Endothelial cell of umbilical vein (primary cell): Measurements from ENCODE around the gene RFLNA. TPM values are rescaled to one million over a fixed set of nuclear protein-coding genes. Genes with fewer than 3 reads are reported as not detected.

Source experiments
- BruUV-seq: library from RNA; stranded (reverse); fragments of 400-500 nt; replicated peaks from 2 replicates; lab custom pipeline; 2021; lab: Mats Ljungman, UMichigan
- CTCF ChIA-PET: fragments of 300-600, 350-600 bp; sonication (Branson Sonifier 250); formaldehyde crosslinking; loops from one replicate; lab custom pipeline; 2021; ENCODE audit warnings: antibody characterized with exemption, inconsistent platforms; lab: Charles Lee
- POLR2A ChIA-PET: fragments of 300-600, 350-600 bp; sonication (Branson Sonifier 250); formaldehyde crosslinking; loops from one replicate; lab custom pipeline; 2021; ENCODE audit warnings: antibody characterized with exemption, inconsistent platforms; lab: Charles Lee
- DNase-seq: peaks from one replicate; pipeline ENCODE4 v3.0.0-alpha.2; 2011; ENCODE audit warnings: low read depth, low spot score
- FAIRE-seq: peaks from 2 replicates; lab custom pipeline; 2011; peaks lifted over from hg19 to GRCh38; lab: Jason Lieb, UNC
- H2AFZ ChIP-seq: 2 replicates; pipeline ENCODE4 v1.6.0; 2012; ENCODE audit warnings: low read depth, low read length, control low read depth, inconsistent platforms
- H3K27ac ChIP-seq: 2 replicates; pipeline ENCODE4 v1.5.1; 2011; ENCODE audit warnings: low read depth, mild to moderate bottlenecking, control low read depth, low read length, moderate library complexity; ENCODE audit not compliant: insufficient read depth
- H3K27me3 ChIP-seq, 2 experiments: 2 replicates each; pipeline versions ENCODE4 v1.6.0 to v1.6.1; 2011; ENCODE audit warnings: low read length in 2 of 2, mixed read lengths in 1 of 2; ENCODE audit not compliant: control insufficient read depth in 2 of 2, insufficient read depth in 2 of 2
- H3K36me3 ChIP-seq, 2 experiments: 2 replicates in 1 of 2; 3 replicates in 1 of 2; pipeline ENCODE4 v1.5.1; 2011; ENCODE audit warnings: low read length in 2 of 2, mild to moderate bottlenecking in 1 of 2, moderate library complexity in 1 of 2; ENCODE audit not compliant: control insufficient read depth in 2 of 2, insufficient read depth in 2 of 2; ENCODE audit errors: extremely low read depth in 1 of 2
- H3K4me1 ChIP-seq: 3 replicates; pipeline ENCODE4 v1.5.1; 2011; ENCODE audit warnings: mild to moderate bottlenecking, low read length; ENCODE audit not compliant: control insufficient read depth, insufficient read depth; ENCODE audit errors: extremely low read depth
- H3K4me2 ChIP-seq: 2 replicates; pipeline ENCODE4 v1.6.1; 2011; ENCODE audit warnings: low read length, control low read depth, mixed read lengths; ENCODE audit not compliant: insufficient read depth
- H3K4me3 ChIP-seq, 3 experiments: fragments of 200-600 bp in 1 of 3; sonication (generic), shearing (Covaris generic) in 1 of 3; replicated peaks in 1 of 3; 2 replicates each; pipeline ENCODE4 v1.5.1; 2011 to 2016; ENCODE audit warnings: control low read depth in 3 of 3, low read length in 3 of 3, mild to moderate bottlenecking in 2 of 3, inconsistent platforms in 1 of 3, low read depth in 1 of 3, moderate library complexity in 1 of 3; ENCODE audit not compliant: insufficient read depth in 1 of 3
- H3K79me2 ChIP-seq: 2 replicates; pipeline ENCODE4 v1.6.0; 2012; ENCODE audit warnings: low read length, inconsistent platforms; ENCODE audit not compliant: control insufficient read depth, insufficient read depth
- H3K9ac ChIP-seq: replicated peaks from 2 replicates; pipeline ENCODE3; 2011; ENCODE audit warnings: low read length, control low read depth; ENCODE audit not compliant: insufficient read depth; ENCODE audit errors: extremely low read depth
- H3K9me1 ChIP-seq: replicated peaks from 3 replicates; pipeline ENCODE4 v1.6.0; 2011; ENCODE audit warnings: mild to moderate bottlenecking, low read length; ENCODE audit not compliant: control insufficient read depth, insufficient read depth; ENCODE audit errors: extremely low read depth
- H3K9me3 ChIP-seq: replicated peaks from 2 replicates; pipeline ENCODE4 v1.5.1; 2012; ENCODE audit warnings: low read length, inconsistent platforms; ENCODE audit not compliant: control insufficient read depth, insufficient read depth
- H4K20me1 ChIP-seq: replicated peaks from 2 replicates; pipeline ENCODE3; 2011; ENCODE audit warnings: mild to moderate bottlenecking, low read length; ENCODE audit not compliant: control insufficient read depth, insufficient read depth; ENCODE audit errors: extremely low read depth
- CTCF ChIP-seq, 2 donors: IDR thresholded peaks; 1 replicate in 1 of 2; 2 replicates in 1 of 2; pipeline ENCODE4 v1.5.1; 2011; ENCODE audit warnings: low read length in 2 of 2, mild to moderate bottlenecking in 2 of 2, moderate library complexity in 2 of 2, control low read depth in 1 of 2, inconsistent platforms in 1 of 2, low read depth in 1 of 2; ENCODE audit not compliant: insufficient read depth in 1 of 2; ENCODE audit errors: extremely low read depth in 1 of 2
- EZH2 ChIP-seq: IDR thresholded peaks from 2 replicates; pipeline ENCODE4 v1.6.1; 2012; ENCODE audit warnings: borderline replicate concordance, low read depth, mild to moderate bottlenecking, moderate library complexity, low read length, inconsistent platforms; ENCODE audit not compliant: severe bottlenecking
- FOS ChIP-seq: IDR thresholded peaks from 2 replicates; pipeline ENCODE4 v1.6.1; 2011; ENCODE audit warnings: mild to moderate bottlenecking, low read length, moderate library complexity, borderline replicate concordance; ENCODE audit not compliant: insufficient read depth
- GATA2 ChIP-seq: IDR thresholded peaks from 2 replicates; pipeline ENCODE4 v1.7.0; 2011; ENCODE audit warnings: low read depth, mild to moderate bottlenecking, moderate library complexity, mixed read lengths, low read length; ENCODE audit not compliant: insufficient read length, insufficient read depth
- JUN ChIP-seq: IDR thresholded peaks from 2 replicates; pipeline ENCODE4 v1.6.1; 2011; ENCODE audit warnings: borderline replicate concordance, low read depth; ENCODE audit not compliant: insufficient read length, insufficient read depth
- MAX ChIP-seq: IDR thresholded peaks from 2 replicates; pipeline ENCODE4 v1.6.1; 2011; ENCODE audit not compliant: insufficient read depth, insufficient read length
- MYC ChIP-seq: IDR thresholded peaks from one replicate; pipeline ENCODE4 v1.6.1; 2011; ENCODE audit warnings: mild to moderate bottlenecking, low read depth, low read length
- POLR2A ChIP-seq: IDR thresholded peaks from 2 replicates; pipeline ENCODE4 v1.6.1; 2012; ENCODE audit warnings: low read depth, mild to moderate bottlenecking, control low read depth, low read length
- POLR2AphosphoS5 ChIP-seq: IDR thresholded peaks from 2 replicates; pipeline ENCODE4 v1.6.1; 2012; ENCODE audit warnings: low read depth, mild to moderate bottlenecking, control low read depth, low read length, moderate library complexity; ENCODE audit not compliant: insufficient read depth
- dilution Hi-C: fragments of 300-500 bp; cut with MboI; formaldehyde crosslinking; loops from one replicate; pipeline ENCODE4 v1.15.0; 2019; ENCODE audit warnings: low sequenced_read_pairs; ENCODE audit not compliant: extremely low pct_ligation_motif_present
- intact Hi-C: fragments of 100-400 bp; cut with micrococcal nuclease; formaldehyde crosslinking; loops from one replicate; pipeline ENCODE4 v1.10.0; 2022
- polyA plus RNA-seq, 4 experiments: library from polyadenylated mRNA; depleted of rRNA in 3 of 4; stranded (reverse) in 3 of 4; unstranded in 1 of 4; fragments of >200 nt; gene quantifications; 2 replicates each; pipeline versions ENCODE4 v1.2.1 to v1.2.3, GENCODE V29; 2011 to 2012; ENCODE audit warnings: missing spikeins in 1 of 4
- total RNA-seq: library from RNA; stranded (reverse); gene quantifications from 2 replicates; pipeline ENCODE4 v1.2.3, GENCODE V29; 2021

The RFLNA gene
- total and polyA plus RNA-seq, 2 donors (not counting 3 experiments of a cell fraction or from before 2014, with no cell fraction given) = 19.7 to 24.5 TPM

GRCh38 chr12:124270671-124271070 lies 24.2 kb upstream of the RFLNA start:
- POLR2A ChIA-PET = no interaction called here
- Histone ChIP-seq H3K4me1 (no peaks in the 10 kb centered on the region), H3K9ac (no peak overlapping the region), H3K79me2 (no peaks in the 10 kb centered on the region), H3K27ac (no peak overlapping the region), H3K9me3 (no peaks in the 10 kb centered on the region), H3K4me2 (no peak overlapping the region), H4K20me1 (no peaks in the 10 kb centered on the region), H3K4me3 (no peak overlapping the region), H2AFZ (no peak overlapping the region), H3K9me1 (no peaks in the 10 kb centered on the region), H3K36me3 (no peaks in the 10 kb centered on the region), H3K27me3 (peaks cover 0 to 1% of the 10 kb centered on the region in 2 experiments)
- TF ChIP-seq POLR2AphosphoS5 (no peak), POLR2A (no peak), MAX (no peak), MYC (no peak), CTCF (IDR thresholded peaks at IDR 0.05; ENCODE audit: extremely low read depth in 1 of 2, insufficient read depth in 1 of 2, low read depth in 1 of 2, low read length in 2 of 2) (no peak), FOS (no peak), JUN (no peak), EZH2 (no peak), GATA2 (no peak)
- BruUV-seq = no TSS peak
- CTCF ChIA-PET = no interaction called here
- FAIRE-seq (no peak), DNase-seq (no peak)
- dilution Hi-C loops (no loop called here), intact Hi-C loops (no loop called here)
